Spinal cord (tissue), 10 donors: ENCODE measurements around the gene PLA2G10. TPM values are rescaled to one million over a fixed set of nuclear protein-coding genes. Genes with fewer than 3 reads are reported as not detected.
"Not testable (repeated sequence)": the region's sequence is repeated elsewhere in the genome, so short reads cannot be mapped to it uniquely, and the experiment has no call there.

Experiments used
- DNase-seq, 6 donors: peaks; one replicate each; pipeline versions ENCODE4 v3.0.0 to v3.0.0-alpha.2; 2013 to 2015; ENCODE audit warnings: low spot score in 6 of 6, low read depth in 4 of 6
- H3K27ac ChIP-seq: one replicate; pipeline ENCODE4 v1.5.1; 2013; ENCODE audit warnings: low read depth, low read length, control low read depth
- H3K27me3 ChIP-seq: one replicate; pipeline ENCODE4 v1.6.1; 2013; ENCODE audit warnings: low read length; ENCODE audit not compliant: control insufficient read depth, insufficient read depth
- H3K36me3 ChIP-seq: one replicate; pipeline ENCODE4 v1.6.1; 2013; ENCODE audit warnings: low read length; ENCODE audit not compliant: control insufficient read depth, insufficient read depth
- H3K4me1 ChIP-seq: one replicate; pipeline ENCODE4 v1.6.1; 2013; ENCODE audit warnings: low read length; ENCODE audit not compliant: control insufficient read depth, insufficient read depth
- H3K4me3 ChIP-seq: one replicate; pipeline ENCODE4 v1.5.1; 2013; ENCODE audit warnings: low read depth, low read length, control low read depth
- H3K9me3 ChIP-seq: one replicate; pipeline ENCODE4 v1.6.1; 2013; ENCODE audit warnings: low read length; ENCODE audit not compliant: control insufficient read depth, insufficient read depth
- WGBS: methylation state at CpG from one replicate; pipeline ENCODE4 v1.1.5; 2013; ENCODE audit warnings: missing lambda C conversion rate; ENCODE audit not compliant: insufficient coverage; 5-methylcytosine and 5-hydroxymethylcytosine counted together
- long read RNA-seq, 4 donors: transcript quantifications; one replicate each; lab custom pipeline, GENCODE V29; 2026
- polyA plus RNA-seq, 2 donors: library from polyadenylated mRNA; unstranded; fragments of 120-200 nt; gene quantifications; one replicate each; pipeline ENCODE4 v1.2.1, GENCODE V29; 2013; ENCODE audit not compliant: insufficient read length in 2 of 2
- total RNA-seq, 2 donors: library from RNA; depleted of rRNA in 1 of 2; stranded (reverse); fragments of 120-200 nt in 1 of 2; fragments of >200 nt in 1 of 2; gene quantifications; one replicate each; pipeline versions ENCODE4 v1.2.3 to v1.2.4, GENCODE V29; 2013 to 2014
- donor health status: healthy.

PLA2G10 gene
- under 1 TPM in 1 of 2 donors, not detected in 1; 0.22 TPM for total RNA-seq
- polyA plus RNA-seq = under 1 TPM in 1 of 2 donors, not detected in 1; 0.39 TPM
- long read RNA-seq, donor 1 = 0 reads
- long read RNA-seq, donor 2 = 0 reads
- long read RNA-seq, donor 3 = 0 reads
- long read RNA-seq, donor 4 = 0 reads

- H3K4me1 ChIP-seq, H3K27me3 ChIP-seq, H3K27ac ChIP-seq, H3K36me3 ChIP-seq, DNase-seq, H3K4me3 ChIP-seq, H3K9me3 ChIP-seq: not testable (repeated sequence)
- WGBS = no CpG with 5 or more reads among the region's 28 CpGs
These were observed at the start of gene PLA2G10 for GRCh38 chr16:14694129-14694528. TSS of gene PLA2G10 (minus strand) at chr16:14694308. CDS start at chr16:14694229, 79 bp downstream.

GRCh38 chr16:14742273-14743128, 48.4 kb upstream of the PLA2G10 start, which contains the start of gene NPIPA2:
TSS of gene NPIPA2 (plus strand) at chr16:14742533. CDS start at chr16:14748066, 5,533 bp downstream.
- not testable (repeated sequence) for H3K4me3 ChIP-seq, H3K4me1 ChIP-seq, H3K27me3 ChIP-seq, H3K27ac ChIP-seq, H3K9me3 ChIP-seq, H3K36me3 ChIP-seq, DNase-seq
- no CpG with 5 or more reads among the region's 73 CpGs for WGBS

GRCh38 chr16:14741794-14742193, 47.7 kb upstream of the PLA2G10 start:
- H3K9me3 ChIP-seq, DNase-seq, H3K27me3 ChIP-seq, H3K36me3 ChIP-seq, H3K27ac ChIP-seq, H3K4me1 ChIP-seq, H3K4me3 ChIP-seq: not testable (repeated sequence)
- WGBS = no CpG with 5 or more reads among the region's 11 CpGs

GRCh38 chr16:14740832-14741385, 46.8 kb upstream of the PLA2G10 start:
- not testable (repeated sequence) for H3K36me3 ChIP-seq, H3K27me3 ChIP-seq, H3K4me1 ChIP-seq, H3K27ac ChIP-seq, DNase-seq, H3K4me3 ChIP-seq, H3K9me3 ChIP-seq
- WGBS = no CpG with 5 or more reads among the region's 10 CpGs

GRCh38 chr16:14733233-14733632, 39.1 kb upstream of the PLA2G10 start:
- H3K9me3 ChIP-seq, H3K36me3 ChIP-seq, DNase-seq, H3K27ac ChIP-seq, H3K4me3 ChIP-seq, H3K27me3 ChIP-seq, H3K4me1 ChIP-seq: not testable (repeated sequence)
- WGBS = no CpG with 5 or more reads among the region's 28 CpGs

GRCh38 chr16:14703156-14704011, 9.3 kb upstream of the PLA2G10 start, which contains the start of gene NPIPA3:
TSS of gene NPIPA3 (plus strand) at chr16:14703411. CDS start at chr16:14708944, 5,533 bp downstream.
- DNase-seq, H3K27ac ChIP-seq, H3K4me1 ChIP-seq, H3K4me3 ChIP-seq, H3K9me3 ChIP-seq, H3K27me3 ChIP-seq, H3K36me3 ChIP-seq: not testable (repeated sequence)
- WGBS = no CpG with 5 or more reads among the region's 73 CpGs

- H3K4me1 ChIP-seq, H3K4me3 ChIP-seq, H3K9me3 ChIP-seq, H3K36me3 ChIP-seq, DNase-seq, H3K27me3 ChIP-seq, H3K27ac ChIP-seq: not testable (repeated sequence)
- WGBS = no CpG with 5 or more reads among the region's 11 CpGs
These were observed 8.6 kb upstream of the PLA2G10 start for GRCh38 chr16:14702672-14703071.

GRCh38 chr16:14701859-14702258, 7.8 kb upstream of the PLA2G10 start:
- not testable (repeated sequence) for DNase-seq, H3K9me3 ChIP-seq, H3K4me1 ChIP-seq, H3K27me3 ChIP-seq, H3K36me3 ChIP-seq, H3K27ac ChIP-seq, H3K4me3 ChIP-seq
- WGBS = no CpG with 5 or more reads among the region's 7 CpGs
